Activated CD4-positive, alpha-beta T cell treated with anti-CD3 and anti-CD28 coated beads, Interleukin-2, Interleukin-4, amounts not matched to agents 100 ng/mL and 50 ng/mL, durations not matched to agents 16 hours and 8 hours (primary cell): ENCODE measurements around the gene SH3BGRL2.

ENCODE experiments used
- DNase-seq: peaks from one replicate; pipeline ENCODE4 v3.0.0-alpha.2; 2020; ENCODE audit warnings: low spot score

The SH3BGRL2 gene

GRCh38 chr6:79630883-79631692, at the start of gene SH3BGRL2:
Gene SH3BGRL2 (plus strand): TSS chr6:79631329. CDS start chr6:79631462, 133 bp downstream.
- peak; percentile 17 for DNase-seq

GRCh38 chr6:79584332-79584731, 46.8 kb upstream of the SH3BGRL2 start:
- no peak for DNase-seq

GRCh38 chr6:79586548-79586947, 44.6 kb upstream of the SH3BGRL2 start:
- DNase-seq = no peak

GRCh38 chr6:79589701-79590100, 41.4 kb upstream of the SH3BGRL2 start:
- DNase-seq = no peak

- no peak for DNase-seq
These were observed 34.0 kb upstream of the SH3BGRL2 start for GRCh38 chr6:79597155-79597554.

- DNase-seq = no peak
These were observed 33.1 kb upstream of the SH3BGRL2 start for GRCh38 chr6:79598012-79598411.

- DNase-seq = no peak
These were observed 31.3 kb upstream of the SH3BGRL2 start for GRCh38 chr6:79599725-79600259.

GRCh38 chr6:79600313-79600712, 30.8 kb upstream of the SH3BGRL2 start:
- no peak for DNase-seq

- DNase-seq = no peak
These were observed 30.1 kb upstream of the SH3BGRL2 start for GRCh38 chr6:79600812-79601609.

GRCh38 chr6:79602859-79603258, 28.3 kb upstream of the SH3BGRL2 start:
- DNase-seq = no peak

GRCh38 chr6:79604583-79605037, 26.5 kb upstream of the SH3BGRL2 start:
- no peak for DNase-seq

GRCh38 chr6:79605061-79605460, 26.1 kb upstream of the SH3BGRL2 start:
- no peak for DNase-seq

GRCh38 chr6:79605968-79606764, 25.0 kb upstream of the SH3BGRL2 start:
- no peak for DNase-seq

GRCh38 chr6:79607000-79607399, 24.1 kb upstream of the SH3BGRL2 start:
- DNase-seq = no peak

- no peak for DNase-seq
These were observed 22.6 kb upstream of the SH3BGRL2 start for GRCh38 chr6:79608334-79609224.

- no peak for DNase-seq
These were observed 21.9 kb upstream of the SH3BGRL2 start for GRCh38 chr6:79609225-79609595.

- DNase-seq = no peak
These were observed 20.7 kb upstream of the SH3BGRL2 start for GRCh38 chr6:79610306-79611009.

- DNase-seq = no peak
These were observed 18.7 kb upstream of the SH3BGRL2 start for GRCh38 chr6:79612457-79612856.

GRCh38 chr6:79612918-79613317, 18.2 kb upstream of the SH3BGRL2 start:
- no peak for DNase-seq

GRCh38 chr6:79613912-79614311, 17.2 kb upstream of the SH3BGRL2 start:
- DNase-seq = no peak
